HG02973 (cell line): ENCODE data around the gene MCU.
"Not testable (repeated sequence)": the region's sequence is repeated elsewhere in the genome, so short reads cannot be mapped to it uniquely, and the experiment has no call there.

Experiments used
- ATAC-seq: cut with Tn5 transposase; IDR thresholded peaks from one replicate; pipeline ENCODE4 v1.9.1; 2021; ENCODE audit warnings: moderate library complexity; ENCODE audit not compliant: unreplicated experiment

The MCU gene

GRCh38 chr10:72729528-72729927 lies 37.6 kb downstream of the MCU start:
- no peak for ATAC-seq

- ATAC-seq, result no peak
Observed at GRCh38 chr10:72730479-72730878, 38.5 kb downstream of the MCU start.

GRCh38 chr10:72731916-72732419 lies 40.0 kb downstream of the MCU start:
- ATAC-seq, result no peak

GRCh38 chr10:72732521-72732920 lies 40.6 kb downstream of the MCU start:
- no peak for ATAC-seq

- ATAC-seq, result no peak
Observed at GRCh38 chr10:72733989-72734388, 42.0 kb downstream of the MCU start.

- no peak for ATAC-seq
Observed at GRCh38 chr10:72735288-72735936, 43.5 kb downstream of the MCU start.

GRCh38 chr10:72736176-72736827 lies 44.4 kb downstream of the MCU start:
- no peak for ATAC-seq

GRCh38 chr10:72736828-72737220 lies 44.9 kb downstream of the MCU start:
- ATAC-seq, result no peak

GRCh38 chr10:72737357-72737756 lies 45.4 kb downstream of the MCU start:
- not testable (repeated sequence) for ATAC-seq

- no peak for ATAC-seq
Observed at GRCh38 chr10:72738486-72738885, 46.5 kb downstream of the MCU start.

GRCh38 chr10:72740528-72740927 lies 48.6 kb downstream of the MCU start:
- no peak for ATAC-seq

- ATAC-seq, result no peak
Observed at GRCh38 chr10:72742092-72742491, 50.1 kb downstream of the MCU start.

GRCh38 chr10:72742797-72743196 lies 50.9 kb downstream of the MCU start:
- ATAC-seq, result no peak

- ATAC-seq, result no peak
Observed at GRCh38 chr10:72744566-72744965, 52.6 kb downstream of the MCU start.

GRCh38 chr10:72746426-72747363 lies 54.8 kb downstream of the MCU start:
- ATAC-seq, result no peak

GRCh38 chr10:72747521-72747920 lies 55.6 kb downstream of the MCU start:
- no peak for ATAC-seq

- no peak for ATAC-seq
Observed at GRCh38 chr10:72753760-72754231, 61.9 kb downstream of the MCU start.

- ATAC-seq, result no peak
Observed at GRCh38 chr10:72754275-72755032, 62.5 kb downstream of the MCU start.

- no peak for ATAC-seq
Observed at GRCh38 chr10:72756674-72757385, 64.9 kb downstream of the MCU start.

- ATAC-seq, result no peak
Observed at GRCh38 chr10:72757732-72758131, 65.8 kb downstream of the MCU start.
